Measurements from ENCODE around the gene CARS2.
"Not testable (repeated sequence)": the region's sequence is repeated elsewhere in the genome, so short reads cannot be mapped to it uniquely, and the experiment has no call there.

CARS2 gene

DNA sequence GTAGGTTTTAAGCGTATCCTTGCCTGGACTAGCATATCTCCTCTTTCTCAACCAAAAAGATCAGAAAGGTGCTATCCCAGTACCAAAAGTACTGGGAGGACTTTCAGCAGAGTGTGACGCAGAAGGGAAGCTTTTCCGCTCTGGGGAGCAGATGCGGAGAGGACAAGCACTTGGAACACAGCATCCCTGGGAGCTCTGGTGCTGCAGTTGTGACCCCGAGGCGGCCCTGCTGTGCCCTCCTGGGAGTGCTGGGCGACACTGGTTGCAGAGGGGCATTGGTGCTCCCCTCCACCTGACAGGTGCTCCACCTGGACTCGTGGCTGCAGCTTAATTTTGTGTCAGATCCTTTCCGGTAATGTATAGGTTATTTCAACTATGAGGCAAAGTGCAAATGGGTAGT is 87.1 kb downstream of the CARS2 start:
- DNase-seq (ENCODE audit: low read depth in 2 of 2): no peak

DNA sequence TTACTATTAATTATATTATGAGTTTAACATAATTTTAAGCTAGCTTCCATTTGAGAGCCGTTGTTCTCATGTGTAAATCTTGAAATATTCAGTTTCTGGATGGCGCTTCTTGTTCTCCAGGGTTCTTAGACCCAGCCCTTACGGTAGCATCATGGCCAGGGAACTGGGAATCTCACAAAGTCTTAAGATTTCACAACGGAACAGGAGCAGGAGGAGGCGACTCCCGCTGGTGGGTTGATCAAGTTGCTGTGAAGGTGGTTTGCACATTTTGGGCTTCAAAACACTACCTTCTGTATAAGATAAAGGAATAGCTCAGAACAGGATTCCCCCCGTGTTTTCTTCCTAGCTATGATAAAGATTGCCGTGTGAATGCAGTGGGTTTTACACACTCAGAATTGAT is 87.7 kb downstream of the CARS2 start:
- DNase-seq (ENCODE audit: low read depth in 2 of 2): no peak

DNA sequence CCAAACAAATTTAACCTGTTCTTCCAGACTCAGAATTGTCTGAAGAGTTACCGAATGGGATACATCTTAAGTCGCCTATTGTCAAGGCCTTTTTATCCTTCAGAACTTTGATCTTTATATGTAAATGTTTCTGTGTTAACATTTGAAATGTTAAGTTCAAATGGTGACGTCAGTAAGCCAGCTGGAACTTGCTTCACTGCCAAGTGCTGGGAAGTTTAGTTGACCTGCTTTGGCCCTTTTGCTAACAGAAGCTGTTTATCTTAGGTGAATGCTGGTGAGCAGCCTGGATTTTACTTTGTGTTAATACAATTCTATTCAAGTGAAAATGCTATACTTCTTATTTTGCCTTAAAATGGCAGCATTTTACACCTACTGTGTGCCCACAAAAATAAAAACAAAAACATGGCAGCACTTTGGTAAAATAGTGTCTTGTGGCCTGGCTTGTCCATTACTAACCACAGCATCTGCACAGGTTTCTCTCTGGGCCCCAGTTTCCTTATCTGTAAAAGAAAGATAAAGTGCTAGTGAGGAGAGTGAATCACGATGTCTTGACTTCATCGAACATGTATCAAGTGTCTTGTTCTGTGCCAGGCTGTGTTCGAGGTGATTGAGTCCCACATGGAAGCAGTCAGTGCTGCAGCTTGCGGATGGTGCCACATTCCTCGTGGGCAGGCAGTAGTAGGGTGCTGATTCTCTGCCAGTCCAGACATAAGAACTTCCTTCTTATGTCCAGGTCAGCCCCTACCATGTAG is 88.4 kb downstream of the CARS2 start:
- DNase-seq (ENCODE audit: low read depth in 2 of 2): no peak

DNA sequence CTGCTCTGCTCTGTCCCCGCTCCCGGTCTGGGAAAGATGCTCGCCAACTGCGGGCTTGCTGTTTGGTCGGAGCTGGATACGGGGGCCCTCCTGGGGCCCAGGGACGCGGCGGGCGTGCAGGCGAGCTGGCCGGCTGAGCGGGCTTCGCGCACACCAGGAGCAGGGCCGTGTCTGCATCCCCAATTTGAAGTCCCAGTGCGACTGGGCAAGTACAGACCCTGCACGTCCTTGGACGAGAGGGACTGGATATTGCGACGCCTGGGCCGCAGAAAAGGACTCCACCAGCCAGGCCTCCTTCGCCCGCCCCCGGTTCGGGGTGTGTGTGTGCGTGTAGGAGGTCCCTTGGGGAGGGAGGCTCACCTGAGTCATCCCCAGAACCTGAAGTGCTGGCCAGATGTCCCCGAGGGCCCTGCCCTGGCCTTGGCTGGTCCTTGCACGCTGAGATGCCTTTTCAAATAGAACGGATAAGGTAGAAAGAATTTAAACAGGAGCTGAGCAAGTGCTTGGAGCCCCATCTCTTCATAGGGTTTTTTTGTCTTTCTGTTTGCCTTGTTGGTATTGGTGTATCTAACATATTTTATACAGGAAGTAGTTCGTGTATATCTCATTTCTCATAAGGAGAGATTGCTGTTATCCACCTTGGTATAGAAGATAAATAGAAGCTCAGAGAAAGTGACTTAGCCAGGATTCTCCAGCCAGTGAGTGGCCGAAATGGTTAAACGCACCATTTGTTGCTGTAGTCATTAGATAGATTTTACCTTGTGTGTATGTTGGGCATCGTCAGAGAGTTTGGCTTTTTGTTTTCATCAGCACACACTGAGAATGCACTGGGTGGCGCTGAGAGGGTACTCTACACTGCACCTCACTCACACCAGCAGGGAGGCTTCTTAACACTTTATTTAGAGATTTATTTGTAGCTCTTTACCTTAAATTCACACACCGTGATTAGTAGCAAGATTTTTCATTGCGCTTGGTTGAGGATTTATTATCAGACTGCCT is 89.5 kb downstream of the CARS2 start:
- DNase-seq (ENCODE audit: low read depth in 2 of 2): peak in 1 of 2 donors; percentile 31

DNA sequence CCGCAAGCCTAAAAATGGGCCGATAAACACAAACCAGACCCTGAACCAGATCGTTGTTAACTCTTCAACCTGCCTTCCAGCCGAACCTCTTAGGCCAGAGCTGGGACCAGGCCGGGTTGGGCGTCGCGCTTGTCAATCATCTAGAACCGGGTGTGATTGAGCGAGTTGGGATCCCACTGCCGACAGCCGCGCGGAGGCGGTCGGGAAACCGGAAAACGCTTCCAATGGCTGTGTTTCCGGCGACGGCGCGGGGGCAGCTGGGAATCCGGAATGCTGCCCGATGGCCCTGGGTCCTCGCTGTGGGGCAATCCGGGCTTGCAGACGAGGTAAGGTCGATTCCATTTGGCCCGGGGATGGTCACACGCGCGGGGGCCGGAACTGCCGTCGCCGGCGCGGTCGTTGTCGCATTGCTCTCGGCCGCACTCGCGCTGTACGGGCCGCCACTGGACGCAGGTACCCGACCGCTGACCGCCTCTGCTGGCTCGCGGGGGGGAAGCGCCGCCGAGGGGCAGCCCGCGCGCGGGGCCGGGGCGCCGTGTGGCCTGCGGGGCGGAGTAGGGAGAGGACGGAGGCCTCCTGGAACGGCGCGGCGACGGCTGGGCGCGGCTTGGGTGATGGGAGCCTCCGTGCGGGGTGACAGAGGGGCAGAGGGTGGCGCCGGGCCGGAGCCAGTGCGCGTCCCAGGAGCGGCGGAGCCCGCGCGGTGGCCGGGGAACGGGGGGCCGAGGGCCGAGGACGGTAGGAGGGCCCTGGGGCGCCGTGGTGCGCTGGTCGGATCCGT is 90.4 kb downstream of the CARS2 start, which contains the start of gene NAXD:
NAXD (plus strand) TSS at position 224 of the 781 bp plus-strand sequence; CDS start at position 281, 57 bp downstream.
- DNase-seq (ENCODE audit: low read depth in 2 of 2): peak; percentile 78 to 80

DNA sequence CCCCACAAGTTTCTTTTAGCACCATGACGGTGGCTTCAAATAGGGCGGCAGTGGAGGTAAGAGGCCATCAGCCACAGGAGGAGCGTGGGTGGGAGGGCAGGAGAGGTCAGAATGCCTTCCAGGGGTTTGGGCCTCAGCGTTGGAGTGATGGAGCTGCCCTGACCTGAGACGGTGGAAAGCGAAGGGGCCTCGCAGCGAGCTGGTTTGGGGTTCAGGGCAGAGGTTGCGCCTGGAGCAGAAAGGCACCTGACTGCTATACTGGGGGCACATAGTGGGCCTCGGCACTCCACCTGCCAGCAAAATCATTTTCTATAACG is 91.0 kb downstream of the CARS2 start:
- DNase-seq (ENCODE audit: low read depth in 2 of 2): no peak

DNA sequence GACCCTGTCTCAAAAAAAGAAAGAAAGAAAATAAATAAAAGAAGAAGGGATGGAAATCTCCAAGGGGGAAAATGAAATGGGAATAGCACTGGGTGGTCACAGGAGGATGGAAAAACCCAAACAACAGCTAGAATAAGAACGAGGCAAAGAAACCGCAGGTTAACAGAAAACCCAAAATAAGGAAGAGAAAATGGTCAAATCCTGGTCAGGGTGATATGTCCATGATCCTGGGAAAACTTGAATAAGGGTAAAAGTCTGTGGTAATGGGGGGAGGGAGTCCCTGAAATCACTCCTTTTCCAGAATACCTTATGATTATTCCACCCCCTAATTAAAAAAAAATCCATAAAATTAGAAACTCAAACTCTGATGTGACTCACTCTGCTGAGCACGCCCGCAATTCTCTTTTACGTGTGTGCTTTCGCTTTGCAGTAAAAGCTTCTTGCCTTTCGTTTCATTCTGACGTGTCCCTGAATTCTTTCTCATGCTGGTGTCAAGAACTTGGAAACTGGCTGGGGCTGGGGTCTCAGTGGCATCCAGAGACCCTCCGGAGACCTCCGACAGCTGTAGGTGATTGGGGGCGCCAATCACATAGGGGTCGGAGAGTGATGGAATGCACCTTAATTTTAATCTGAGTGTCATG is 94.8 kb downstream of the CARS2 start:
- DNase-seq (ENCODE audit: low read depth in 2 of 2): no peak

DNA sequence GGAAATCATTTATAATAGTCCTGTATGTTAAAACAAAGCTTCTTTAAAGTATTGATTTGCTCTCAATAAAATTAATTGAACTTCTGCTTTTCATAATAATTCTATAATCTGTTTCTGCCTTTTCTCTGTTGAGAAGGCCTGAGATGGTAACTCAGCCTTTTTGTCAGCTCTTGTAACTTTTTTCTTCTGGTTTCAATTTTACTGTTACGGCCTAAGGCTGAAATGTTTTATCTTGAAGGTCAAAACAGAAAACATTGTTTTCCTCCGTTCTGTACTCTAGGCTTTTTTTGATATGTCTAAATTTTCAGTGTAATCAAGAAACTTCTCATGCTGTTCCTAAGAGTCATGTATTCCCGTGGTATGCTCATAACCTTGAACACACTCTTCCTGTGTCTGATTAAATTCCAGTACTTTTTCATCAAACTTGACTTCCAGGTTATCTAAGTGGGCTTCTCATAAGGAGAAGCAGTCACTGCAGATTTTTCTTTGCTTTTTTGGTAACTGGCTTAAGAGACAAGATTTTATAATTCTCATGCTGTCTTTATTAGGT is 98.2 kb downstream of the CARS2 start:
- no peak for DNase-seq (ENCODE audit: low read depth in 2 of 2)

DNA sequence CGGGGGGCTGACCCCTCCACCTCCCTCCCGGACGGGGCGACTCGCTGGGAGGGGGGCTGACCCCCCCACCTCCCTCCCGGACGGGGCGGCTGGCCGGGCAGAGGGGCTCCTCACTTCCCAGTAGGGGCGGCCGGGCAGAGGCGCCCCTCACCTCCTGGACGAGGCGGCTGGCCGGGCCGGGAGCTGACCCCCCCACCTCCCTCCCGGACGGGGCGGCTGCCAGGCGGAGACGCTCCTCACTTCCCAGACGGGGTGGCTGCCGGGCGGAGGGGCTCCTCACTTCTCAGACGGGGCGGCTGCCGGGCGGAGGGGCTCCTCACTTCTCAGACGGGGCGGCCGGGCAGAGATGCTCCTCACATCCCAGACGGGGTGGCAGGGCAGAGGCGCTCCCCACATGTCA is 99.6 kb downstream of the CARS2 start:
- DNase-seq (ENCODE audit: low read depth in 2 of 2): not testable (repeated sequence)

DNA sequence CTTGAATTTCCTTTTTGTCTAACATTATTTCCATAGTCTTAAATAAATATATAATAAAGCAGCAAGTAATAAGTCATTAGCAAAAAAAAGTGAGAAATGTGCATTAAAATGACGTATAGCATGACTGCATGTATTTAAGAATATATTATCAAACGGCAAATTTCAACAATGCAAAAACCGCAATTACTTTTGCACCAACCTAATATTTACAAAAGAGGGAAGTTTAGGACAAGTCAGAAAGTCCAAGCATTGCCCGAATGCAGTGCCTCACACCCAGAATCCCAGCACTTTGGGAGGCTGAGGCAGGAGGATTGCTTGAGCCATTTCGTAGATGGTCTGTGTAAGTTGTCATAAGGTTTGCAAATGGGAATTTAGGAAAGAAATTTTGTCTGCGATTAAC is 100.8 kb downstream of the CARS2 start:
- DNase-seq (ENCODE audit: low read depth in 2 of 2): no peak

DNA sequence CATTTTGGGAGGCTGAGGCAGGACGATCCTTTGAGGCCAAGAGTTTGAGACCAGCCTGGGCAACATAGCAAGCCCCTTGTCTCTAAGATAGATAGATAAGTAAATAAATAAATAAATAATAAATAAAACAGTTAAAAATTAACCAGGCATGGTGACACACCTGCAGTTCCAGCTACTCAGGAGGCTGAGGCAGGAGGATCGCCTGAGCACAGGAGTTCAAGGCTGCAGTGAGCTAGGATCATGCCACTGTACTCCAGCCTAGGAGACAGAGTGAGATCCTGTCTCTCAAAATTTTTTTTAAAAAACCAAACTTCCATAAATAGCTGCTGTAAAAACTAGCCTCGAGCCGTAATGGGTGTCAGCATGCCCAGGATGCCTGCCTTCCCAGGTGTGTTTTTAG is 104.9 kb downstream of the CARS2 start:
- no peak for DNase-seq (ENCODE audit: low read depth in 2 of 2)

DNA sequence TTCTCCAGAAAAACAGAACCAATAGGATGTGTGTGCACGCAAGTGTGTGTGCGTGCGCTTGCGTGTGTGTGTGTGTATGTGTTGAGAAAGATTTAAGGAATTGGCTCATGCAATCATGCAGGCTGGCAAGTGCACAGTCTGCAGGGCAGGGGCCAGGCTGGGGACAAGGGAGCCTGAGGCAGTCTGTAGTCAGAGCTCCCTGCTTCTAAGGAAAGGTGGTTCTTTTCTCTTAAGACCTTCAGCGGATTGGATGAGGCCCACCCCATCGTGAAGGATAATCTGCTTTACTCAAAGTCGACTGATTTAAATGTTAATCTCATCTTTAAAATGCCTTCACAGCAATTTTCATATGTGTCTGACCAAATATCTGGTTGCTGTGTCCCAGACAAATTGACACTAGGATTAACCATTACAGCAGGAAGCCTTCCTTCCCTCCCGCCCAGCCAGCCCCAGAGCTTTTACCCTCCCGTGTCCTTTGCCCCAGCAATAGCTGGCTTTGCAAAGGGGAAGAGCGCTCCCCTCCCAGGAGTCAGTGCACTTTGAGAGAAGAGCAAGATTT is 105.6 kb downstream of the CARS2 start:
- DNase-seq (ENCODE audit: low read depth in 2 of 2): no peak

DNA sequence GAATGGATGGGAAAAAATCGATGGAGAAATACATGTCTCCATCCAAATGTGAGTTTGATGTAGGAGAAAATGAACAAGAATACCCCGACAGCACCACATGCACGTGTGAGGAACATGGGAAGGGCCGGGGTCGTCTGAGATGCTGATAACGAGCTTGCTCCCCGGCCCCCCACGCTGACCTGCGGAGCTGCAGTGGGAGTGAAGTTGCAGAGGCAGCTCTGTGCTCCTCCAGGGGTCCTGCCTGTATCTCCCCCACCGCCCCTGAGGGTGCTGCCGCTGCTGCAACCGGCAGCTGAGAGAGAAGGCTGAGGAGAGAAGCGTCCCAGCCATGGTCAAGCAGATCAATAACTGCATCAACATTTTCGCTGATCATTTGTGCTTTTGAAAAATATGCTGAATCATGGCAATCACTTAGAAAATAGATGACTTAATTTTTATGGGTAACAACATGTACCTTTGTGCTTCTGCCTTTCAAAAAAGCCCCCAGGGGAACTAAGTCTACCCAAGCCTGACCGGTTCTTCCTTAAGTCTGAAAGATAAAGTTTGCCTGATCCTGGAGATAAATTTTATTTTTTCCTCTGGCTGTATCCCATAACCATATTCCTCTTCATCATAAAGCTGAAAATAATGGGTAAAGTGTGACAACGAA is 108.8 kb downstream of the CARS2 start:
- DNase-seq (ENCODE audit: low read depth in 2 of 2): no peak

DNA sequence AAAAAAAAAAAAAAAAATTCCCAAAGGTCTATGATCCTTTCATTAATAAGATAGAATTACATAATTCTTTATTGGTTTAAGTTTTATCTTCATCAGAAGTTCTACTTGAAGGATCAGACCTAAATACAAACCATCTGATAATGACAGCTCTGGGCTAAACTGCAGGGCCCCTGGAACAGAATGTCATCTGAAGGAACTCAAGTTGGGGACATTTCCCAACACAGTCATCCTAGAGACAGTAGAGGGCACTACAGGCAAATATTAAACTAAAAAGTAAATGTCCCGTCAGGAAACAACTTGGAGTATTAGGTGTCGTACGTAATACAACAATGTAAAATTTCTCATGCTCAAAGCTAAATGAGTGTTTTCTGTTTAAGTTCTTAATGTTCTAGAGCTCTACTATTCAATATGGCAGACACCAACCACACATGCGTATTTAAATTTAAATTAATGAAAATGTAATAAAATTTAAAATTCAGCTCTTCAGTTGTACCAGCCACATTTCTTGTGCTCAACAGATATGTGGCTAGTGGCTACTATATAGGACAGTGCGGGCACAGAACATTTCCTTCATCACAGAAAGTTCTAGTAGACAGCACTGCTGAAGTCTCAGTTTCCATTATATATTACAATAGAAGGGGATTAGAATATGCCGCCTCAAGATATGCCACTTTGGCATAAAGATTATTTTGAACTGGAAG is 112.3 kb downstream of the CARS2 start:
- DNase-seq (ENCODE audit: low read depth in 2 of 2): no peak

DNA sequence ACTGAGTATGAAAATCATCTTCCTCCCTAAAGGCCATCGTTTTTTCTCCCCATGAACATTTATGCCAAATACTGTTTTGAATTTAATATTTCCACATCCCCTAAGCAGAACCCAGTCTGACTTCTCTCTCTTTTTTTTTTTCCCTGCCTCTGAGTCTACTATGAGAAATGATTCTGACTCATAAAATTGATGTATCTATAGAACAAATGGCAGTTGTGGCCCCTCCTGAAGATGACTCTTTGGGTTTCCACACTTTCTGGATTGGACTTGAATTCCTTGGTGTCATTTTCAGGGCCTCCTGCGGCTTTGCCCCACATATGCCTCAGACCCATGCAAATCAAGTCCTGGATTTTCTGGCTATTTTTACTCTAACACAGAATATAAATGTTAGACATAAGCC is 113.3 kb downstream of the CARS2 start:
- no peak for DNase-seq (ENCODE audit: low read depth in 2 of 2)

Measured in stimulated activated CD8-positive, alpha-beta memory T cell treated with anti-CD3 and anti-CD28 coated beads, Interleukin-15, amount 100 ng/mL, for 48 hours (primary cell).